HEK293 (cell line): ENCODE measurements around the gene TMEM63A.

Experiments used
- CTCF ChIA-PET: fragments of 350-600 bp; formaldehyde crosslinking; extraction: SDS; loops from one replicate; lab custom pipeline; 2021; ENCODE audit warnings: antibody characterized with exemption; lab: Yijun Ruan, JAX
- POLR2A ChIA-PET: fragments of 300-600 bp; formaldehyde crosslinking; extraction: SDS; loops from one replicate; lab custom pipeline; 2020; ENCODE audit warnings: antibody characterized with exemption, inconsistent platforms; lab: Yijun Ruan, JAX
- H3K27ac ChIP-seq: fragments of 200-500 bp; sonication (Bioruptor generic); 2 replicates; pipeline ENCODE4 v1.5.1; 2014; ENCODE audit warnings: low read depth, low read length, control low read depth, inconsistent platforms; ENCODE audit errors: extremely low read depth
- H3K36me3 ChIP-seq, 2 experiments: fragments of 200-500 bp in 1 of 2; sonication (Bioruptor generic) in 1 of 2; 1 replicate in 1 of 2; 2 replicates in 1 of 2; pipeline ENCODE4 v1.5.1; 2014 to 2017; ENCODE audit warnings: inconsistent platforms in 2 of 2, low read length in 2 of 2; ENCODE audit not compliant: control insufficient read depth in 2 of 2, insufficient read depth in 1 of 2
- H3K4me1 ChIP-seq: fragments of 200-500 bp; sonication (Bioruptor generic); 2 replicates; pipeline ENCODE4 v1.5.1; 2014; ENCODE audit warnings: mild to moderate bottlenecking, low read length, inconsistent platforms; ENCODE audit not compliant: control insufficient read depth, insufficient read depth
- H3K4me3 ChIP-seq: 2 replicates; pipeline ENCODE4 v1.5.1; 2011; ENCODE audit warnings: low read depth, mild to moderate bottlenecking, control low read depth, low read length, moderate library complexity
- H3K9me3 ChIP-seq: fragments of 200-500 bp; sonication (Bioruptor generic); 2 replicates; pipeline ENCODE4 v1.5.1; 2014; ENCODE audit warnings: low read depth, low read length, inconsistent platforms; ENCODE audit not compliant: control insufficient read depth, insufficient read depth
- SCRT1 ChIP-seq: fragments of 450-650 bp; formaldehyde crosslinking; IDR thresholded peaks from 2 replicates; pipeline ENCODE4 v1.5.1; 2016; ENCODE audit warnings: missing biosample characterization, missing genetic modification characterization, borderline replicate concordance
- SCRT2 ChIP-seq: fragments of 450-650 bp; formaldehyde crosslinking; IDR thresholded peaks from 2 replicates; pipeline ENCODE4 v1.5.1; 2016; ENCODE audit warnings: missing biosample characterization, missing genetic modification characterization
- ZBTB17 ChIP-seq: fragments of 450-650 bp; formaldehyde crosslinking; IDR thresholded peaks from 2 replicates; pipeline ENCODE4 v1.5.1; 2016; ENCODE audit warnings: missing biosample characterization, missing genetic modification characterization
- ZIC2 ChIP-seq: fragments of 450-650 bp; formaldehyde crosslinking; IDR thresholded peaks from 2 replicates; pipeline ENCODE4 v1.5.1; 2016; ENCODE audit warnings: missing biosample characterization, missing genetic modification characterization
- ZNF140 ChIP-seq: fragments of 450-650 bp; formaldehyde crosslinking; IDR thresholded peaks from 2 replicates; pipeline ENCODE4 v1.5.1; 2016; ENCODE audit warnings: missing biosample characterization, missing genetic modification characterization
- ZNF2 ChIP-seq: fragments of 450-650 bp; formaldehyde crosslinking; IDR thresholded peaks from 2 replicates; pipeline ENCODE4 v1.5.1; 2016; ENCODE audit warnings: missing biosample characterization, missing genetic modification characterization
- ZNF202 ChIP-seq: fragments of 450-650 bp; formaldehyde crosslinking; IDR thresholded peaks from 2 replicates; pipeline ENCODE4 v1.5.1; 2016; ENCODE audit warnings: missing biosample characterization, missing genetic modification characterization, borderline replicate concordance
- ZNF280D ChIP-seq: fragments of 450-650 bp; formaldehyde crosslinking; IDR thresholded peaks from 2 replicates; pipeline ENCODE4 v1.5.1; 2016; ENCODE audit warnings: missing biosample characterization, missing genetic modification characterization
- ZNF433 ChIP-seq: fragments of 450-650 bp; formaldehyde crosslinking; IDR thresholded peaks from 2 replicates; pipeline ENCODE4 v1.5.1; 2016; ENCODE audit warnings: missing biosample characterization, missing genetic modification characterization, low read depth
- ZNF513 ChIP-seq: fragments of 450-650 bp; IDR thresholded peaks from 2 replicates; pipeline ENCODE4 v1.5.1; 2018; ENCODE audit warnings: missing biosample characterization, missing genetic modification characterization
- ZNF558 ChIP-seq: fragments of 450-650 bp; formaldehyde crosslinking; IDR thresholded peaks from 2 replicates; pipeline ENCODE4 v1.5.1; 2016; ENCODE audit warnings: missing biosample characterization, missing genetic modification characterization
- ZNF610 ChIP-seq: fragments of 450-650 bp; formaldehyde crosslinking; IDR thresholded peaks from 2 replicates; pipeline ENCODE4 v1.5.1; 2016; ENCODE audit warnings: missing biosample characterization, missing genetic modification characterization, borderline replicate concordance
- ZNF660 ChIP-seq: fragments of 450-650 bp; IDR thresholded peaks from 2 replicates; pipeline ENCODE4 v1.5.1; 2018; ENCODE audit warnings: missing biosample characterization, mild to moderate bottlenecking, missing genetic modification characterization
- ZSCAN4 ChIP-seq: fragments of 450-650 bp; formaldehyde crosslinking; IDR thresholded peaks from 2 replicates; pipeline ENCODE4 v1.5.1; 2017; ENCODE audit warnings: missing biosample characterization, missing genetic modification characterization
- TF ChIP-seq, protein P1 (sequence below): fragments of 450-650 bp; formaldehyde crosslinking; optimal IDR thresholded peaks from 2 replicates; pipeline ENCODE3; 2016; ENCODE audit warnings: missing biosample characterization, mild to moderate bottlenecking, missing genetic modification characterization
- TF ChIP-seq, protein P2 (sequence below): fragments of 450-650 bp; formaldehyde crosslinking; IDR thresholded peaks from 2 replicates; pipeline ENCODE4 v1.5.1; 2016; ENCODE audit warnings: missing biosample characterization, missing genetic modification characterization

The TMEM63A gene

GRCh38 chr1:225911191-225912130 is 29.3 kb upstream of the TMEM63A start:
- Histone ChIP-seq H3K27ac (no peak overlapping the region), H3K9me3 (no peaks in the 10 kb centered on the region), H3K4me1 (no peaks in the 10 kb centered on the region), H3K4me3 (no peak overlapping the region), H3K36me3 (peaks cover 0 to 10% of the 10 kb centered on the region in 2 experiments; a peak in 1 of 3 replicates)
- POLR2A ChIA-PET, result interaction anchor here (0.6 to 2.8 kb wide), 4 partner anchors 12 to 134 kb away, joined by 3 to 10 read pairs (median 5); partner anchors contain the start of genes PYCR2 and SRP9
- TF ChIP-seq, protein P1, sequence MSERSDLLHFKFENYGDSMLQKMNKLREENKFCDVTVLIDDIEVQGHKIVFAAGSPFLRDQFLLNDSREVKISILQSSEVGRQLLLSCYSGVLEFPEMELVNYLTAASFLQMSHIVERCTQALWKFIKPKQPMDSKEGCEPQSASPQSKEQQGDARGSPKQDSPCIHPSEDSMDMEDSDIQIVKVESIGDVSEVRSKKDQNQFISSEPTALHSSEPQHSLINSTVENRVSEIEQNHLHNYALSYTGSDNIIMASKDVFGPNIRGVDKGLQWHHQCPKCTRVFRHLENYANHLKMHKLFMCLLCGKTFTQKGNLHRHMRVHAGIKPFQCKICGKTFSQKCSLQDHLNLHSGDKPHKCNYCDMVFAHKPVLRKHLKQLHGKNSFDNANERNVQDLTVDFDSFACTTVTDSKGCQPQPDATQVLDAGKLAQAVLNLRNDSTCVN, result peak; percentile 12
- TF ChIP-seq ZNF513 (tag by site-specific recombination) (no peak), ZNF202 (0 out of 2 replicates have a peak, but pooled peaks have one; percentile 36), ZNF558 (no peak), ZNF660 (tag by site-specific recombination) (0 out of 2 replicates have a peak, but pooled peaks have one; percentile 49), ZIC2 (tag by site-specific recombination) (0 out of 2 replicates have a peak, but pooled peaks have one; percentile 6), ZNF2 (tag by site-specific recombination) (peak; percentile 55; the same call in 1 of the 2 replicates)
- TF ChIP-seq, protein P2, sequence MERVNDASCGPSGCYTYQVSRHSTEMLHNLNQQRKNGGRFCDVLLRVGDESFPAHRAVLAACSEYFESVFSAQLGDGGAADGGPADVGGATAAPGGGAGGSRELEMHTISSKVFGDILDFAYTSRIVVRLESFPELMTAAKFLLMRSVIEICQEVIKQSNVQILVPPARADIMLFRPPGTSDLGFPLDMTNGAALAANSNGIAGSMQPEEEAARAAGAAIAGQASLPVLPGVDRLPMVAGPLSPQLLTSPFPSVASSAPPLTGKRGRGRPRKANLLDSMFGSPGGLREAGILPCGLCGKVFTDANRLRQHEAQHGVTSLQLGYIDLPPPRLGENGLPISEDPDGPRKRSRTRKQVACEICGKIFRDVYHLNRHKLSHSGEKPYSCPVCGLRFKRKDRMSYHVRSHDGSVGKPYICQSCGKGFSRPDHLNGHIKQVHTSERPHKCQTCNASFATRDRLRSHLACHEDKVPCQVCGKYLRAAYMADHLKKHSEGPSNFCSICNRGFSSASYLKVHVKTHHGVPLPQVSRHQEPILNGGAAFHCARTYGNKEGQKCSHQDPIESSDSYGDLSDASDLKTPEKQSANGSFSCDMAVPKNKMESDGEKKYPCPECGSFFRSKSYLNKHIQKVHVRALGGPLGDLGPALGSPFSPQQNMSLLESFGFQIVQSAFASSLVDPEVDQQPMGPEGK (tag by site-specific recombination), result 0 out of 2 replicates have a peak, but pooled peaks have one; percentile 14
- CTCF ChIA-PET, result interaction anchor here (0.5 to 9.1 kb wide), 39 partner anchors 8 to 1473 kb away, joined by 3 to 84 read pairs (median 3); partner anchors contain the start of genes PYCR2, SRP9 and TMEM63A

DNA sequence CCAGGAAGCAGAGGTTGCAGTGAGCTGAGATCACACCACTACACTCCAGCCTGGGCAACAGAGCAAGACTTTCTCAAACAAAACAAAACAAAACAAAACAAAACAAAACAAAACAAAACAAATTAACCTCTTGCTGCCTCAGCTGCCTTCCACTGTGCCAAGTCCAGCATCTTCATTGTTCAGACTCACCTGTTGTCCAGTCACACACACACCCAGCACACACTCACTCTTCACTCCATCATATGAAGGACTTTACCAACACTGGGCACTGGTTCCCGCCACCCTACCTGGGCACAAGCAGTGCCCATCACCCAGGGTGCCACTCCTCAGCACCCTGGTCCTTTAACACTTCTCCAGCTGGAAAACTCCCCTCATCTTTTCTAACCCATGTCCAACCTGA is 27.3 kb upstream of the TMEM63A start:
- POLR2A ChIA-PET, result interaction anchor here (0.7 to 2.8 kb wide), 2 partner anchors 14 to 28 kb away, joined by 3 to 10 read pairs; partner anchors contain the start of gene PYCR2
- TF ChIP-seq ZBTB17 (tag by site-specific recombination) (no peak), SCRT2 (tag by site-specific recombination) (peak; percentile 82), ZNF433 (tag by site-specific recombination) (no peak), ZNF610 (tag by site-specific recombination) (no peak), SCRT1 (tag by site-specific recombination) (peak; percentile 85; the same call in 1 of the 2 replicates), ZSCAN4 (tag by site-specific recombination) (no peak), ZNF140 (tag by site-specific recombination) (no peak), ZNF280D (tag by site-specific recombination) (no peak)

More for the DNA sequence above, 27.3 kb upstream of the TMEM63A start:
- H3K4me1 ChIP-seq, result no peaks in the 10 kb centered on the region
- H3K27ac ChIP-seq, result no peak overlapping the region
- H3K36me3 ChIP-seq, result peaks cover 0 to 3% of the 10 kb centered on the region in 2 experiments; a peak in 1 of 3 replicates
- no peaks in the 10 kb centered on the region for H3K9me3 ChIP-seq
- H3K4me3 ChIP-seq, result no peak overlapping the region
- CTCF ChIA-PET, result interaction anchor here (0.6 to 9.1 kb wide), 10 partner anchors 23 to 437 kb away, joined by 3 to 84 read pairs (median 7); partner anchors contain the start of gene TMEM63A
